Fibroblast of skin of back (primary cell): ENCODE results near the gene CER1.
"Not testable (repeated sequence)": the region's sequence is repeated elsewhere in the genome, so short reads cannot be mapped to it uniquely, and the experiment has no call there.

ENCODE experiments used
- DNase-seq: peaks from one replicate; pipeline ENCODE4 v3.0.0-alpha.2; 2013

The CER1 gene

DNA sequence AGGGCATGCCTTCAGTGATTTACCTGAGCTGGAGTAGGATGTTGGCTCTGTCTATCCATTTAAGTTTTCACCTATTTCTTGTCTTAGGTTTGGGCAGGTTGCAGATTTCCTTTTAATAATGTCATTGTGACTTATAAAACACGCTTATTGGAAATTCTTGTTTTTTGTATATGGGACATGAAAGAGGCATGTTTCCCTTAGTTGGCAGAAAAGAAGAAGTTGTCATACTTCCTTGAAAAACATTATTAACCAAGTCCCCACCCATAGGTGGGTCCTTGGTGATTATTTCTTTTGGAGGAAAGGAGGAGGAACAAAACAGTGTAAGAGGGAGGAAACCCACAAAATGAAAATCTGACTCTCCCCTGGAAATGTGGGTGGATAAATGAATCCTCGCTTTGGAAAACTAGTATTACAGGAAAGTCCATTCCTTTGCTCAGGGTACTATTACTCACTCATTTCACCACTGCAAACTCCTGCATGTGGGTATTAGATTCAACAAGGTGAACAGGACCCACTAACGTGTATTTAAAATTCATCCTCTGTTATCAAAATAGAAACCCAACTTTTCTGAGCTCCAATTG, 9.3 kb downstream of the CER1 start:
- DNase-seq, result no peak

DNA sequence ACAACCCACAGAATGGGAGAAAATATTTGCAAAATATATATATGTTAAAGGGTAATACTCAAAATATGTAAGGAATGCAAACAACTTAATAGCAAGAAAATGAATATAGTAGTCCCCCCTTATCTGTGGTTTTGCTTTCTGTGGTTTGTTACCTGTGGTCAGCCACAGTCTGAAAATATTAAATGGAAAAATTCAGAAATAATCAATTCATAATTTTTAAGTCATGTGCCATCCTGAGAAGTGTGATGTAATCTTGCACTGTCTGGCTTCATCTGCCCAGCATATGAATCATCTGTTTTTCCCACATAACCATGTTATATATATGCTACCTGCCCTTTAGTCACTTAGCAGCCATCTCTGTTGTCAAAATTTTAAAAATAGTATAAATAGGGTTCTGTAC, 11.7 kb downstream of the CER1 start:
- DNase-seq, result peak; percentile 75

DNA sequence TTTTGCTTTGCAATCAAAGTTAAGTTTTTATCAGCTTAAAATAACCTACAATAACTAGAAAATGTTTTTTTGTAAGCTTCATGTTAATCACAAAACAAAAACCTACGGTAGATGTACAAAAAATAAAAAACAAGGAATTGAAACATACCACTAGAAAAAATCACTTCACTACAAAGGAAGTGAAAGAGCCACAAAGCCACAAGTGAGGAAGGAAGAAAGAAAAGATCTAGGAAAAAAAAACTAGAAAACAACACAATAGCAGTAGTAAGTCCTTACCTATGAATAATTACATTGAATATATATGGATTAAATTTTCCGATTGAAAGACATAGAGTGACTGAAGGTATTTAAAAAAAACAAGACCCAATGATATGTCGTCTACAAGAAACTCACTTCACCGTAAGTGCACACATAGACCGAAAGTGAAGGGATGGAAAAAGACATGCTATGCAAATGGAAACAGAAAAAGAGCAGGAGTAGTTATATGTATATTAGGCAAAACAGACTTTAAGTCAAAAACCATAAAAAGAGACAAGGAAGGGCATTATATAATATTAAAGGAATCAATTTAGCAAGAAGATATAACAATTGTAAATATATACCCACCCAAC, 15.9 kb downstream of the CER1 start:
- no peak for DNase-seq

GRCh38 chr9:14705079-14705478, 17.5 kb downstream of the CER1 start:
- no peak for DNase-seq

- no peak for DNase-seq
Measured at GRCh38 chr9:14704281-14704680, 18.3 kb downstream of the CER1 start.

DNA sequence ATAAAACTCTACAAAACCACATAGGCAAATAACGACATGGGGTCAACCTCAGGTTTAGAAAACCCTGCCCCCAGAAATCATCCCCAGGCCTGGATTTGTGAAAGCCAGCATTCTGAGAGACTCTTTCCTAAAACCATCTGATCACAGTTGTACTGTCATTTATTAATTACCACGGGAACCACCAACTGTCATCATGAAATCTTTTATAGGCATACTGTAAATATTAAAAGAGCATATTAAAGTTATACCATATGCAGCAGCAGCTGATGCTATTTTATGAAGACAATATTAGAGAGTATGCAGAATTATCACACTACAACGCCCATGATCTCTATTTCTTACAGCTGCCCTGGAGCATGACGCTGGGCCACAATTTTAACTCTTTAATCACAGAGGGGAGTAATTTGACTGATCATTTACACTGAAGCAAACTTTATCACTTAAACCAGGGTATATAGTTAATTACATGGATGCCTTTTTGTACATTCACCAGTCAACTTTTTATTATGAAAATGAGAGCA, 20.3 kb downstream of the CER1 start:
- no peak for DNase-seq

DNA sequence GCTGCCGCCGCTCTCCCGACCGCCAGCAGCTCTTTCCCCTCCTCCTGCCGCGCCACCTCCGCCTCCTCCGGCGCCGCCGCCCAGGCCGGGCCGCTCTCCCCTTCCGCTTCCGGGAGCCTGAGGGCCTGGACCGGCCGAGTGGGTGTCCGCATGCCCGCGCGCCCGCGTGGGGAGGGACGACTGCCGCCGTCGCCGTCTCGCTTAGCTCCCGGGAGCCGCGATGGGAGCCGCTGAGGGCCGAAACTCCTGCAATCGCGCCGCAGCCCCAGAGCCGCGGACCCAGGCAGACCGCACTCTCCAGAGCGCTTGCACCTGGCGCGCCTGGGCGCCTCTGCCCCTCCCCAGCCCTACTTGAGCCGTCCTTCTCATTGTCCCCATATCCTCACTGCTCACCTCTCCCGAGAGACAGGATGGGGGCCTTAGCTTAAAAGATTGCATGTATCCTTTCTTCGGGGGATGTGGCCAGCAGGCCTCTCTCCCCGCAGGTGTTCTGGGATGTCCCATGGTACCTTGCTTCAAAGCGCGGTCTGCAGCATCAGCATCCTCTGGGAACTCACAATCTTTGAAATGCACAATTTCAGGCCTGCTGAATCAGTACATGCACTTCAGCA, 29.2 kb downstream of the CER1 start, which contains the start of gene ZDHHC21:
Gene ZDHHC21, minus strand, starts transcription at position 182 of the 611 bp plus-strand sequence. CDS start 19,092 bp downstream, outside the sequence.
- DNase-seq, result peak; percentile 70

DNA sequence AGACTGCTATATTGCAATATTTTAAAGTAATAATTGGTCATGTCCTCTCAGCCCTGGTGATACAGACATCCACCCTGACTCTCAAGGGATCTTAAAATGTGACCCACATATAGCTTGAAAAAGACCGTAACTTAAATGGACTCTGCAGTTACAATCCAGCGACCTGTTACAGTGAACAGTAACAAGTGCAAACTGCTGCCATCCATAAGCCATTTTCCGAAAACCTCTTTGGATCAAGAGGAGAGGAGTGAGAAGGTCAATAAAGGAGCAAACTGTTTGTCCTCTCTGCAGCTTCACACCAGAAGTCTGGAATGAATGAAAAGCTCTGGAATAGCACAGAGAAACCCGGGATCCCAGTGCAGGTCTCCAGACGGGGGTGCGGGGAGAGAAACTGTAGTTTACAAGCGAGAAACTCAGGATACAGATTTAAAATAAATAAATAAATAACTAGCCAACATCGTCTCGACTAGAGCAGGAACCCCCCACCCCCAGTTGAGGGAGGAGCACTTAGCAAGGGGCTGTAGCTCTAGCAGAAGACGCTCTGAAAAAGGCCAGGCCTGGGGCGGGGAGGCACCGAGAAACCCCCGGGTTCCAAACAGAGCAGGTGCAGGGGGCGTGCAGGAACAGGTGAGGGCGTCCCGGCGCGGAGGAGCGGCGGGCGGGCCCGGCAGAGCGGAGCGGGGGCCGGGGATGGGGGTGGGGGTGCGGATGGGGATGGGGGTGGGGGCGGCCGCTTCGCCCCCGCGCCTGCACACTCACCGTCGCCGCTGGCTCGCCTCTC, 29.9 kb downstream of the CER1 start:
- DNase-seq, result peak; percentile 15

DNA sequence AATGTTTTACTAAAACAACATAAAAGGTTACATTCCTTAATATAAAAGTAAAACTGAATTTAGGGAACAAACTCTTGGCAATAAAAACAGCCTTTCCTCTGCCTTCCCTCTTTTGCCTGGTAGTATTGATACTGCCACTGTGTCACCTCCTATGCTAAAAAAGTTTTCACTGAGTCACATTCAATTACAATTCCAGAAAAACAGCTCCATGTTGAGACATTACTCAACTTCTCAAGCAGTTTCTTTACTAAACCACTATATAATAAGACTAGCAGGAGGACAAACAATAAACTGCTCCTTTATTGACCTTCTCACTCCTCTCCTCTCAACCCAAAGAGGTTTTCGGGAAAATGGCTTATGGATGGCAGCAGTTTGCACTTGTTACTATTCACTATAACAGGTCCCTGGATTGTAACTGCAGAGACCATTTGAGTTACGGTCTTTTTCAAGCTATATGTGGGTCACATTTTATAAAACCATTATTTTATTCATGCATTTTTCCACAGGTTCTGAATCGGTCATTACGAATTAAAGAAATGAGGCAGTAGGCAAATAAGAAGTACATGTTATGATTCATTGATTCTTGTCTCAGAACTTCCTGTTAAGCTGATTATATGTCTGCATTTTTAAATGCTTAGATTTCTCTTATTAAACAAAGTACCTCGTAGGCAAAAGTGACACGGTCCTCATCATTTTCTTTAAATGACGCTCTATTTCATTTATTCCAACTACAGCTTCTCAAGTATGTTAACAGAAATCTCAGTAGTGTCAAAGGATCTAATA, 31.4 kb downstream of the CER1 start:
- no peak for DNase-seq

DNA sequence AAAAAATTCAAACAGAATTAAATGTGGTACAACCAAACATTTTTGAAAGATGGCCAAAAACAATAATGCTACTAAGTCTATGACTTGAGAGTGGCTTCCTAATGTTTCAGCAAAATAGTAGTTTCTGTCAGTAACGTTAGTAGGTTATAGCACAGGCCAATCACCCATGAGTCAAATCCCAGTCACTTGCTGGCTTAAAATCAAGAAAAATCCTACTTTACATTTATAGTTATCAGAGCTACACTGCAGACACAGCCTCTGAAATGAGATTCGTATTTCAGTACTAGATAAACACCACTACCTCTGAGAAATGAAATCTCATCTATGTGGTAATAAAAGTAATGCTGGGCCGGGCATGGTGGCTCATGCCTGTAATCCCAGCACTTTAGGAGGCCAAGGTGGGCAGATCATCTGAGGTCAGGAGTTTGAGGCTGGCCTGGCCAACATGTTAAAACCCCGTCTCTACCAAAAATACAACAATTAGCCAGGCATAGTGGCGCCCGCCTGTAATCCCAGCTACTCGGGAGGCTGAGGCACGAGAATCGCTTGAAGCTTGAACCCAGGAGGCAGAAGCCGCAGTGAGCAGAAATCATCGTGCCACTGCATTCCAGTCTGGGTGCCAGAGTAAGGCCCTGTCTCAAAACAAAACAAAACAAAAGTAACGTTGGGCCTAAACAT, 35.4 kb downstream of the CER1 start:
- DNase-seq, result peak; percentile 91

DNA sequence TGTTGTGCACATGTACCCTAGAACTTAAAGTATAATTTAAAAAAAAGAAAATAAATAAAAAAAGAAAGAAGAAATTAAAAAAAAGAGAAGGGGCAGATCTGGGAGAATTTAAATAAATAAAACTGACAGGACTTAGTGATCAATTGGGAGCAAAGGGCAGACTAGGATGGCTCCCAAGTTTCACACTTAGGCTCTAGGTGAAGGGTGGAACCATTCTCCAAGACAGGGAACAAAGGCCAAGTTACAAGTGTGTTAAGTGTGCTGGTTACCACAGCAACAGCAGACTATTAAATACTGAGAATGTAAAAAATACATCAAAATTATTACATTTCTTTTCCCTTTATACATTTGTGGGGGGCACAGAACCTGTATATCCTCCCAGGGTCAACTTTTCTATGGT, 36.4 kb downstream of the CER1 start:
- no peak for DNase-seq

DNA sequence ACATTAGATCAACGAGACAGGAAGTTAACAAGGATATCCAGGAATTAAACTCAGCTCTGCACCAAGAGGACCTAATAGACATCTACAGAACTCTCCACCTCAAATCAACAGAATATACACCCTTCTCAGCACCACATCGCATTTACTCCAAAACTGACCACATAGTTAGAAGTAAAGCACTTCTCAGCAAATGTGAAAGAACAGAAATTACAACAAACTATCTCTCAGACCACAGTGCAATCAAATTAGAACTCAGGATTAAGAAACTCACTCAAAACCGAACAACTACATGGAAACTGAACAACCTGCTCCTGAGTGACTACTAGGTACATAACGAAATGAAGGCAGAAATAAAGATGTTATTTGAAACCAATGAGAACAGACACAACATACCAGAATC, 39.9 kb downstream of the CER1 start:
- not testable (repeated sequence) for DNase-seq

GRCh38 chr9:14678776-14679175, 43.8 kb downstream of the CER1 start:
- no peak for DNase-seq

GRCh38 chr9:14677872-14678271, 44.7 kb downstream of the CER1 start:
- DNase-seq, result no peak

DNA sequence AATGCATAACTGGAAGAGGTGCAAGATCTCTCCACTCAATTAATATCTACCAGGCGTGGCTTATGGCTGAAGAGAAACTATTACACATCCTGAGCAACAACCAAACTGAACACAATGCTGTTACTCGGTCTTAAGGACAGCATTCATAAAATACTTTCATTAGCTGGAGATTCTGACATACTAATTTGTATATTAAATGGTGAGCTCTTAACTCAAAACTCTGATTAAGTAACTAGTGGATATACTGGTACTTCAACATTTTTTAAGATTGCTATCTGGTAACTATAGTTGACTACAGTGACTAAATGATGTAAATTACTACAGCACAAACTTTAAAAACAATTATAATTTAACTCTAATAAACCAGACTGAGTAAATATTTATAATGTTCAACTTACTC, 45.1 kb downstream of the CER1 start:
- DNase-seq, result no peak

GRCh38 chr9:14674630-14675029, 47.9 kb downstream of the CER1 start:
- no peak for DNase-seq

DNA sequence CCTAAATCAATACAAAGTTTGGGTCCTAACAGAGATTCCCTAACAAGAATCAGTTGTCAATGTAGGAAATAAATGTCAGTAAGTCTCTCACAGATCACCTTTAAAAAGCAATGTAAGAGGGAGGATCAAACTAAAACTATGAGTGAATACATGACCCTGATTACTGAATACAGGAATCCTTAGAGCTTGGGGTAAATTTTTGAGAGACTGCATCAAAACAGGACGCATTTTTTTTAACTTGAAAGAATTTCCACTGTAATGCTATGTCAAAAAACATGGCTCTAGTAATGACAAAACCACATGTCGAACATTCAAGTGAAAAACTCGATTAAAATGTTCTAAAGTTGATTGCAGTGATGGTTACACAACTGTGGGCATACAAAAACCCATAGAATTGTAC, 51.2 kb downstream of the CER1 start:
- no peak for DNase-seq

- DNase-seq, result peak; percentile 33
Measured at GRCh38 chr9:14670718-14671117, 51.8 kb downstream of the CER1 start.
